ELR (cell line): Measurements from ENCODE around the gene REV3L.
"Not testable (repeated sequence)": the region's sequence is repeated elsewhere in the genome, so short reads cannot be mapped to it uniquely, and the experiment has no call there.

Source experiments
- DNase-seq: peaks from one replicate; pipeline ENCODE4 v3.0.0-alpha.2; 2015; ENCODE audit warnings: low read depth

The REV3L gene

GRCh38 chr6:111300938-111301800 is 181.8 kb downstream of the REV3L start:
- peak; percentile 44 for DNase-seq

GRCh38 chr6:111297776-111298175 is 185.2 kb downstream of the REV3L start:
- DNase-seq, result no peak

GRCh38 chr6:111294374-111294967 is 188.5 kb downstream of the REV3L start:
- DNase-seq, result no peak

GRCh38 chr6:111291336-111292259 is 191.4 kb downstream of the REV3L start:
- no peak for DNase-seq

GRCh38 chr6:111290689-111291335 is 192.2 kb downstream of the REV3L start:
- DNase-seq, result not testable (repeated sequence)

GRCh38 chr6:111284356-111284755 is 198.7 kb downstream of the REV3L start:
- DNase-seq, result not testable (repeated sequence)

- DNase-seq, result no peak
These were observed 199.3 kb downstream of the REV3L start for GRCh38 chr6:111283707-111284106.

GRCh38 chr6:111282515-111282914 is 200.5 kb downstream of the REV3L start:
- no peak for DNase-seq

- no peak for DNase-seq
These were observed 202.5 kb downstream of the REV3L start for GRCh38 chr6:111280445-111280955.

- no peak for DNase-seq
These were observed 204.3 kb downstream of the REV3L start for GRCh38 chr6:111278731-111279130.

GRCh38 chr6:111277819-111278218 is 205.2 kb downstream of the REV3L start:
- DNase-seq, result no peak

- no peak for DNase-seq
These were observed 206.3 kb downstream of the REV3L start for GRCh38 chr6:111276736-111277135.

- DNase-seq, result no peak
These were observed 206.7 kb downstream of the REV3L start for GRCh38 chr6:111276335-111276734.

- no peak for DNase-seq
These were observed 208.3 kb downstream of the REV3L start for GRCh38 chr6:111274593-111275217.

- DNase-seq, result no peak
These were observed 212.9 kb downstream of the REV3L start for GRCh38 chr6:111270121-111270520.

GRCh38 chr6:111269401-111269970 is 213.5 kb downstream of the REV3L start:
- DNase-seq, result peak; percentile 48

GRCh38 chr6:111267764-111268333 is 215.2 kb downstream of the REV3L start:
- DNase-seq, result no peak

GRCh38 chr6:111266276-111266675 is 216.7 kb downstream of the REV3L start:
- DNase-seq, result no peak

GRCh38 chr6:111265842-111266241 is 217.2 kb downstream of the REV3L start:
- DNase-seq, result no peak

- DNase-seq, result peak; percentile 90
These were observed 219.2 kb downstream of the REV3L start for GRCh38 chr6:111263837-111264236.
